Ectodermal cell (in vitro differentiated cells): ENCODE results near the gene ST6GALNAC6.

Experiments
- H3K27ac ChIP-seq: 2 replicates; pipeline ENCODE4 v1.7.0; 2013; ENCODE audit warnings: mild to moderate bottlenecking, low read depth, low read length; ENCODE audit not compliant: insufficient read depth, poor library complexity, severe bottlenecking
- H3K27me3 ChIP-seq: 2 replicates; pipeline ENCODE4 v1.7.0; 2013; ENCODE audit warnings: mild to moderate bottlenecking, low read length; ENCODE audit not compliant: insufficient read depth, control insufficient read depth, poor library complexity, severe bottlenecking
- H3K36me3 ChIP-seq: one replicate; pipeline ENCODE4 v1.7.0; 2013; ENCODE audit warnings: low read length; ENCODE audit not compliant: control insufficient read depth, insufficient read depth
- H3K4me1 ChIP-seq: one replicate; pipeline ENCODE4 v1.7.0; 2013; ENCODE audit warnings: low read length; ENCODE audit not compliant: control insufficient read depth, insufficient read depth
- H3K4me3 ChIP-seq: 2 replicates; pipeline ENCODE4 v1.7.0; 2013; ENCODE audit warnings: low read depth, low read length, control low read depth; ENCODE audit not compliant: insufficient read depth
- H3K9me3 ChIP-seq: 2 replicates; pipeline ENCODE4 v1.7.0; 2013; ENCODE audit warnings: mild to moderate bottlenecking, low read length, moderate library complexity; ENCODE audit not compliant: control insufficient read depth
- WGBS, 2 experiments: methylation state at CpG; one replicate each; pipeline ENCODE4 v1.1.7; 2013; ENCODE audit warnings: missing lambda C conversion rate in 2 of 2; 5-methylcytosine and 5-hydroxymethylcytosine counted together

ST6GALNAC6 gene

GRCh38 chr9:127863191-127863621 is 36.2 kb downstream of the ST6GALNAC6 start:
- H3K4me1 ChIP-seq: peaks cover 5% of the 10 kb centered on the region
- no peaks in the 10 kb centered on the region for H3K36me3 ChIP-seq
- no peak overlapping the region for H3K27ac ChIP-seq
- no peaks in the 10 kb centered on the region for H3K9me3 ChIP-seq
- H3K4me3 ChIP-seq: no peak overlapping the region
- WGBS, 2 experiments: 89 to 92% methylated on average over 11 to 13 of the region's 13 CpGs
- no peaks in the 10 kb centered on the region for H3K27me3 ChIP-seq

GRCh38 chr9:127862075-127863011 is 37.1 kb downstream of the ST6GALNAC6 start:
- Histone ChIP-seq H3K27me3 (no peaks in the 10 kb centered on the region), H3K9me3 (no peaks in the 10 kb centered on the region), H3K36me3 (no peaks in the 10 kb centered on the region), H3K4me3 (no peak overlapping the region), H3K4me1 (peaks cover 5% of the 10 kb centered on the region), H3K27ac (no peak overlapping the region)
- WGBS, 2 experiments: 80 to 83% methylated on average over 29 of the region's 29 CpGs

- Histone ChIP-seq H3K4me1 (peaks cover 8% of the 10 kb centered on the region), H3K36me3 (no peaks in the 10 kb centered on the region), H3K9me3 (no peaks in the 10 kb centered on the region), H3K4me3 (no peak overlapping the region), H3K27ac (no peak overlapping the region), H3K27me3 (no peaks in the 10 kb centered on the region)
- 90 to 92% methylated on average over 11 of the region's 11 CpGs for WGBS, 2 experiments
These were observed 38.6 kb downstream of the ST6GALNAC6 start for GRCh38 chr9:127860779-127861178.

- Histone ChIP-seq H3K4me1 (peaks cover 5% of the 10 kb centered on the region), H3K9me3 (no peaks in the 10 kb centered on the region), H3K27ac (no peak overlapping the region), H3K27me3 (no peaks in the 10 kb centered on the region), H3K36me3 (no peaks in the 10 kb centered on the region), H3K4me3 (no peak overlapping the region)
- WGBS, 2 experiments: 91 to 92% methylated on average over 8 of the region's 8 CpGs
These were observed 39.1 kb downstream of the ST6GALNAC6 start for GRCh38 chr9:127860260-127860659.

- no peak overlapping the region for H3K4me3 ChIP-seq
- no peaks in the 10 kb centered on the region for H3K36me3 ChIP-seq
- 92% methylated on average over 12 of the region's 12 CpGs for WGBS, 2 experiments
- H3K27me3 ChIP-seq: no peaks in the 10 kb centered on the region
- no peaks in the 10 kb centered on the region for H3K9me3 ChIP-seq
- no peak overlapping the region for H3K27ac ChIP-seq
- H3K4me1 ChIP-seq: peaks cover 3% of the 10 kb centered on the region
These were observed 41.3 kb downstream of the ST6GALNAC6 start for GRCh38 chr9:127858041-127858512.

GRCh38 chr9:127857278-127857677 is 42.1 kb downstream of the ST6GALNAC6 start:
- Histone ChIP-seq H3K4me1 (peaks cover 3% of the 10 kb centered on the region), H3K27ac (no peak overlapping the region), H3K9me3 (no peaks in the 10 kb centered on the region), H3K36me3 (no peaks in the 10 kb centered on the region), H3K27me3 (no peaks in the 10 kb centered on the region), H3K4me3 (no peak overlapping the region)
- 78 to 79% methylated on average over 4 of the region's 4 CpGs for WGBS, 2 experiments

GRCh38 chr9:127856729-127857116 is 42.7 kb downstream of the ST6GALNAC6 start:
- Histone ChIP-seq H3K27me3 (no peaks in the 10 kb centered on the region), H3K4me1 (peaks cover 3% of the 10 kb centered on the region), H3K27ac (no peak overlapping the region), H3K36me3 (no peaks in the 10 kb centered on the region), H3K9me3 (no peaks in the 10 kb centered on the region), H3K4me3 (no peak overlapping the region)
- WGBS, 2 experiments: 92% methylated on average over 8 of the region's 8 CpGs

- Histone ChIP-seq H3K4me3 (no peak overlapping the region), H3K27me3 (no peaks in the 10 kb centered on the region), H3K27ac (no peak overlapping the region), H3K36me3 (no peaks in the 10 kb centered on the region), H3K9me3 (no peaks in the 10 kb centered on the region), H3K4me1 (peaks cover 3% of the 10 kb centered on the region)
- 71 to 75% methylated on average over 11 of the region's 11 CpGs for WGBS, 2 experiments
These were observed 43.2 kb downstream of the ST6GALNAC6 start for GRCh38 chr9:127856094-127856728.

GRCh38 chr9:127855522-127855921 is 43.9 kb downstream of the ST6GALNAC6 start:
- Histone ChIP-seq H3K9me3 (no peaks in the 10 kb centered on the region), H3K36me3 (no peaks in the 10 kb centered on the region), H3K4me1 (peaks cover 3% of the 10 kb centered on the region), H3K27me3 (no peaks in the 10 kb centered on the region), H3K27ac (no peak overlapping the region), H3K4me3 (no peak overlapping the region)
- 92 to 96% methylated on average over 5 of the region's 5 CpGs for WGBS, 2 experiments

- WGBS, 2 experiments: 91 to 93% methylated on average over 11 of the region's 11 CpGs
- Histone ChIP-seq H3K27ac (no peak overlapping the region), H3K36me3 (no peaks in the 10 kb centered on the region), H3K27me3 (no peaks in the 10 kb centered on the region), H3K4me1 (peaks cover 3% of the 10 kb centered on the region), H3K4me3 (no peak overlapping the region), H3K9me3 (no peaks in the 10 kb centered on the region)
These were observed 44.4 kb downstream of the ST6GALNAC6 start for GRCh38 chr9:127854960-127855359.
